ENCODE measurements around the gene ZBTB39. TPM values are rescaled to one million over a fixed set of nuclear protein-coding genes. Genes with fewer than 3 reads are reported as not detected.
A peak's percentile ranks its signal among the peaks of the same experiment; 100 is the strongest.

Gene ZBTB39
- total and polyA plus RNA-seq, 2 of the 13 experiments (the other 11 are each of a cell fraction or from before 2014, with no cell fraction given) = 6.5 to 6.9 TPM

DNA sequence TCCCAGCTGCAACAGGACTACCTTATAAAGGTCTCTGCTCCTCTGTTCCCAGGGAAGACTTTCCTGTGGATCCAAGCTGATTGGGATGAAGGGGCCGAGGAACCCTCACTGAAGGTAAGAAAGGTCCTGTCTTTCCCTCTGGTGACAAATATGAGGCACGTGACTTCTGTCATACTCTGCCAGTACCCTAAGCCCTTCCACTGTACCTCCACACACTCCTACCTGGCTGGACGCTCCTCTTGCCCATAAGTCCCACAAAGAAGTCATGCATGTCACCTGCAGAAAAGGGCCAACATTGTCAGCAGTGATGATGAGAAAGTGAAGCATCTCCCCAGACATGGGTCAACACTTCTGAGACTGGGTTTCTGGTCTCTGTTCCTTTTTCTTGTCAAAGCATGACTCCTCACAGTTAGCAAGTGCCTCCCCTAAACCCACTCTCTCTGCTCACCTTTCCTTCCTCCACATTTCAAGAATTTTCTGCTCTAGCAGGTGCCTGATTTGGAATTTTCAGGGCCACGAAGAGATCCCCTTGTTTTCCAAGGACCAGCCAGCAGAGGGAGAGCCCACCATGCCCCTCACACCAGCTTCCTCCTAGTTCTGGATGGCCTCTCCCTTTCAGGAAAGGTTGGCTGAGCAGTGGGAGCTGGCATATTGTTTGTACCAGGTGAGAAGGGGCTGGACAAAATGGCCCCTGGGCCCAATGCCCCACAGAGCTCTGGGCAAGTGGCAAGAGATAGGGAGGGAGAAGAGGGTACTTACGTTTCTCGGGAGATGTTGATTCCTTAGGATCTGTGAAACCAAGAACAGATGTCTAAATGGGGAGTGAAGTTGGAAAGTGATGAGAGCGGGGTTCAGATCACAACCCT lies 6.5 kb upstream of the ZBTB39 start:
- no peaks in the 10 kb centered on the region for H3K9me3 ChIP-seq (ENCODE audit: low read length)
- intact Hi-C loops (cut with micrococcal nuclease; ENCODE audit: unreplicated experiment) = no loop called here
- peaks cover 3 to 44% of the 10 kb centered on the region in 2 experiments; a peak in 3 of 5 replicates for H3K27me3 ChIP-seq (ENCODE audit: control insufficient read depth in 1 of 2, insufficient read depth in 2 of 2, low read length in 2 of 2)
- ChIA-PET CTCF (ENCODE audit: low intra/inter-chr PET ratio, low total read pairs) (no interaction called here), POLR2A (interaction anchor here (1.1 kb wide), 1 partner anchor 99 kb away, joined by 3 read pairs; no protein-coding TSS in a partner anchor)
- BruUV-seq (replicated peaks) = no TSS peak
- no peaks in the 10 kb centered on the region for H3K79me2 ChIP-seq (ENCODE audit: insufficient read depth, low read length)
- no peak overlapping the region for H3K4me3 ChIP-seq (replicated peaks in 1 of 3; ENCODE audit: insufficient read depth in 1 of 3, low read depth in 2 of 3, low read length in 3 of 3)
- WGBS (ENCODE audit: low lambda C conversion rate) = 33% methylated on average over 7 of the region's 7 CpGs
- FAIRE-seq (no peak), ATAC-seq (0 out of 3 replicates have a peak, but pooled peaks have one; percentile 10), DNase-seq (ENCODE audit: low spot score) (no peak)
- no peaks in the 10 kb centered on the region for H3K36me3 ChIP-seq (replicated peaks in 1 of 2; ENCODE audit: control insufficient read depth in 1 of 2, insufficient read depth in 2 of 2, low read length in 2 of 2)
- H3K4me2 ChIP-seq (ENCODE audit: low read depth, low read length) = no peak overlapping the region
- H3K9ac ChIP-seq (ENCODE audit: insufficient read depth, low read depth, low read length) = no peak overlapping the region
- in situ Hi-C loops (cut with HindIII; ENCODE audit: extremely low pct_ligation_motif_present, low pct_unique_long_range_greater_than_20kb) = no loop called here
- H3K4me1 ChIP-seq (ENCODE audit: insufficient read depth, low read length) = peaks cover 31% of the 10 kb centered on the region
- no peaks in the 10 kb centered on the region for H4K20me1 ChIP-seq (ENCODE audit: insufficient read depth, low read length)
- TF ChIP-seq MATR3 (CRISPR knock-in tag; IDR thresholded peaks at IDR 0.05) = no peak
- peak; percentile 38 for TF ChIP-seq STAG1 (CRISPR knock-in tag; IDR thresholded peaks at IDR 0.05)
- no peak overlapping the region for H2AFZ ChIP-seq (ENCODE audit: low read length)
- no peak overlapping the region for H3K27ac ChIP-seq (ENCODE audit: extremely low read length, insufficient read depth, low read length)

DNA sequence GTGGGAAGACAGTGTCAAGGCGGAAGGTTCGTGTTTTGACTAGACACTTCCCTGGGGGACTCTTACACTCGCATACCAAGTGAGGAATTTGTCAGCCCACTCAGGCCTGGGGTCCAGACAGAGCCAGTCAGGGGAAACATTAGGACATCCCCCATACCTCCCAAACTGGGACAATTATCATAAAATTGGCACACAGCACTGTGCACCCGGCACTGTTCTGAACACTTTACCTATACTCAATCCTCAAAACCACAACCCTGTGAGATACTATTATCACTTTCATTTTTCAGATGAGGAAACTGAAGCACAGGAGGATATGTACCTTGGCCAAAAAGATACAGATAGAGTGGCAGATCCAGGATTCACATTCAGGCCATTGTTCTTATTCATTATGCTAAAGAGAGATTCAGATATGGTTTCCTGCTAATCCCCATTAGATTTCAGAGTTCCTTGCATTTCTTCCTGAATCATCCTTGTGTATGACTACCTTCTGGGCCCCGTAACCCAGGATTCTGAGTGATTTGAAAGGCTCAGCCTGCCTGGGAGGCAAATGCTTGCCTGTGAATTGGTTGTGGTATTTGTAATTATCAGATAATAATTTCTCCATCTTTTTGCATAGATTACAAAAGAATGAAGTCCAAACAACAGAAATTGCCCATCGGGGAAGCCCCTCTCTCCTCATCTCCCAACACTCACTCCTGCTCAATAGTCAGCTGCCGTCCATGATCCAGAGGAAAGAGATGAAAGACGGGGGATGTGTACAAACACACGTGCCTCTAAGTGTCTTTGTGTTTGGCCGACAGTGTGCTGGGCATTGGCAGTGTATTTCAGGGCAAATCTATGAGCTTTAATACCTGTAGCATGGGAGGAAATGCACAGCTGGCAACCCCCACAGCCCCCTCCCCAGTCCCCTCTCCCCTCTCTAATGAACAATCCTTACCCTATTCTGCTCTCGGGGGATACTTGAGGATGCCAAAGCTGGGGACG lies 5.4 kb upstream of the ZBTB39 start:
- BruUV-seq (replicated peaks) = no TSS peak
- Histone ChIP-seq H3K4me3 (replicated peaks in 1 of 3; ENCODE audit: insufficient read depth in 1 of 3, low read depth in 2 of 3, low read length in 3 of 3) (no peak overlapping the region), H3K27ac (ENCODE audit: extremely low read length, insufficient read depth, low read length) (no peak overlapping the region), H3K79me2 (ENCODE audit: insufficient read depth, low read length) (no peaks in the 10 kb centered on the region), H3K27me3 (ENCODE audit: control insufficient read depth in 1 of 2, insufficient read depth in 2 of 2, low read length in 2 of 2) (peaks cover 3 to 44% of the 10 kb centered on the region in 2 experiments; a peak in 3 of 5 replicates), H4K20me1 (ENCODE audit: insufficient read depth, low read length) (no peaks in the 10 kb centered on the region), H2AFZ (ENCODE audit: low read length) (no peak overlapping the region), H3K9ac (ENCODE audit: insufficient read depth, low read depth, low read length) (no peak overlapping the region), H3K36me3 (replicated peaks in 1 of 2; ENCODE audit: control insufficient read depth in 1 of 2, insufficient read depth in 2 of 2, low read length in 2 of 2) (no peaks in the 10 kb centered on the region), H3K4me2 (ENCODE audit: low read depth, low read length) (no peak overlapping the region), H3K9me3 (ENCODE audit: low read length) (no peaks in the 10 kb centered on the region), H3K4me1 (ENCODE audit: insufficient read depth, low read length) (peaks cover 34% of the 10 kb centered on the region)
- in situ Hi-C loops (cut with HindIII; ENCODE audit: extremely low pct_ligation_motif_present, low pct_unique_long_range_greater_than_20kb) = no loop called here
- intact Hi-C loops (cut with micrococcal nuclease; ENCODE audit: unreplicated experiment) = no loop called here
- ChIA-PET POLR2A (no interaction called here), CTCF (ENCODE audit: low intra/inter-chr PET ratio, low total read pairs) (no interaction called here)
- FAIRE-seq (no peak), ATAC-seq (no peak), DNase-seq (ENCODE audit: low spot score) (no peak)
- 16% methylated on average over 12 of the region's 12 CpGs for WGBS (ENCODE audit: low lambda C conversion rate)
- TF ChIP-seq BHLHE40 (IDR thresholded peaks at IDR 0.05; ENCODE audit: low read length) (peak; percentile 84), ZNF703 (CRISPR knock-in tag; IDR thresholded peaks at IDR 0.05; ENCODE audit: borderline replicate concordance) (no peak)
